MM.1S (cell line): ENCODE data around the gene EREG.

Source experiments
- DNase-seq: peaks from one replicate; pipeline ENCODE4 v3.0.0-alpha.2; 2015
- H2AFZ ChIP-seq: fragments of 300-600 bp; sonication (generic); 2 replicates; pipeline ENCODE4 v1.6.0; 2016; ENCODE audit warnings: antibody characterized with exemption, low read length
- H3F3A ChIP-seq: fragments of 300-600 bp; sonication (generic); 2 replicates; pipeline ENCODE4 v1.6.1; 2016; ENCODE audit warnings: mild to moderate bottlenecking, antibody characterized with exemption, low read length, moderate library complexity, mixed read lengths; ENCODE audit not compliant: insufficient read depth
- H3K27ac ChIP-seq: fragments of 300-600 bp; sonication (generic); 2 replicates; pipeline ENCODE4 v1.5.1; 2016; ENCODE audit warnings: mild to moderate bottlenecking, low read length
- H3K27me3 ChIP-seq: fragments of 300-600 bp; sonication (generic); replicated peaks from 2 replicates; pipeline ENCODE4 v1.6.0; 2016; ENCODE audit warnings: low read length; ENCODE audit not compliant: insufficient read depth
- H3K36me3 ChIP-seq: fragments of 300-600 bp; sonication (generic); replicated peaks from 2 replicates; pipeline ENCODE4 v1.6.1; 2016; ENCODE audit warnings: mild to moderate bottlenecking, low read length, mixed read lengths; ENCODE audit not compliant: insufficient read depth
- H3K4me1 ChIP-seq: fragments of 300-600 bp; sonication (generic); 2 replicates; pipeline ENCODE4 v1.6.1; 2016; ENCODE audit warnings: low read length, mixed read lengths
- H3K4me2 ChIP-seq: fragments of 300-600 bp; sonication (generic); 2 replicates; pipeline ENCODE4 v1.6.0; 2016; ENCODE audit warnings: low read depth, low read length
- H3K4me3 ChIP-seq: fragments of 300-600 bp; sonication (generic); 2 replicates; pipeline ENCODE4 v1.5.1; 2016; ENCODE audit warnings: low read length, mixed read lengths
- H3K79me2 ChIP-seq: fragments of 300-600 bp; sonication (generic); 2 replicates; pipeline ENCODE4 v1.6.1; 2016; ENCODE audit warnings: mixed run types, low read length, mixed read lengths
- H3K9ac ChIP-seq: fragments of 300-600 bp; sonication (generic); 2 replicates; pipeline ENCODE4 v1.6.1; 2016; ENCODE audit warnings: low read length, mixed read lengths
- H3K9me2 ChIP-seq: fragments of 300-600 bp; sonication (generic); replicated peaks from 2 replicates; pipeline ENCODE4 v1.6.1; 2016; ENCODE audit warnings: mild to moderate bottlenecking, low read length, mixed read lengths; ENCODE audit not compliant: insufficient read depth
- H3K9me3 ChIP-seq: fragments of 300-600 bp; sonication (generic); replicated peaks from 2 replicates; pipeline ENCODE4 v1.6.1; 2016; ENCODE audit warnings: mild to moderate bottlenecking, low read length, mixed read lengths; ENCODE audit not compliant: insufficient read depth
- H4K20me1 ChIP-seq: fragments of 300-600 bp; sonication (generic); 2 replicates; pipeline ENCODE4 v1.6.1; 2016; ENCODE audit warnings: mild to moderate bottlenecking, low read length, moderate library complexity, mixed read lengths; ENCODE audit not compliant: insufficient read depth
- CTCF ChIP-seq: fragments of 300-600 bp; sonication (generic); IDR thresholded peaks from 2 replicates; pipeline ENCODE4 v1.5.1; 2016; ENCODE audit warnings: antibody characterized with exemption, low read length, mixed read lengths
- EZH2 ChIP-seq: fragments of 300-600 bp; sonication (generic); optimal IDR thresholded peaks from 2 replicates; pipeline ENCODE3; 2017; ENCODE audit warnings: low read depth, mild to moderate bottlenecking, antibody characterized with exemption, low read length, mixed read lengths
- EZH2phosphoT487 ChIP-seq: fragments of 300-600 bp; sonication (generic); IDR thresholded peaks from 2 replicates; pipeline ENCODE4 v1.6.1; 2018; ENCODE audit warnings: antibody characterized with exemption, low read length

EREG gene

GRCh38 chr4:74364652-74365491, at the start of gene EREG:
TSS of gene EREG (plus strand) at chr4:74365145. CDS start at chr4:74365309, 164 bp downstream.
- Histone ChIP-seq H3K27ac (no peak within 1 kb of the TSS; the same call in 1 of the 2 replicates), H4K20me1 (no peaks in the 10 kb centered on the region), H3F3A (peaks cover 6% of the 10 kb centered on the region; the same call in 1 of the 2 replicates), H3K9ac (no peak within 1 kb of the TSS), H3K9me3 (no peaks in the 10 kb centered on the region), H2AFZ (no peak within 1 kb of the TSS), H3K4me2 (peak within 1 kb of the TSS; percentile 49; the same call in 1 of the 2 replicates), H3K9me2 (no peaks in the 10 kb centered on the region), H3K27me3 (no peaks in the 10 kb centered on the region), H3K4me3 (no peak within 1 kb of the TSS), H3K36me3 (no peaks in the 10 kb centered on the region), H3K79me2 (no peaks in the 10 kb centered on the region), H3K4me1 (peaks cover 23% of the 10 kb centered on the region)
- DNase-seq = no peak
- no peak for TF ChIP-seq EZH2phosphoT487
- no peak for TF ChIP-seq CTCF
- TF ChIP-seq EZH2 = no peak

- H3K4me1 ChIP-seq = peaks cover 6% of the 10 kb centered on the region
- H4K20me1 ChIP-seq = no peaks in the 10 kb centered on the region
- no peaks in the 10 kb centered on the region for H3K9me3 ChIP-seq
- no peak overlapping the region for H2AFZ ChIP-seq
- H3K79me2 ChIP-seq = no peaks in the 10 kb centered on the region
- H3K4me3 ChIP-seq = no peak overlapping the region
- no peak overlapping the region for H3K9ac ChIP-seq
- no peak for TF ChIP-seq EZH2
- TF ChIP-seq CTCF = no peak
- no peak for TF ChIP-seq EZH2phosphoT487
- no peaks in the 10 kb centered on the region for H3K36me3 ChIP-seq
- H3K27ac ChIP-seq = no peak overlapping the region
- DNase-seq = no peak
- no peak overlapping the region for H3K4me2 ChIP-seq
- no peaks in the 10 kb centered on the region for H3K27me3 ChIP-seq
- H3K9me2 ChIP-seq = no peaks in the 10 kb centered on the region
- H3F3A ChIP-seq = no peaks in the 10 kb centered on the region
These were observed 49.6 kb upstream of the EREG start for GRCh38 chr4:74315376-74315775.

GRCh38 chr4:74316397-74316796, 48.5 kb upstream of the EREG start:
- peaks cover 9% of the 10 kb centered on the region for H3K4me1 ChIP-seq
- H3K27me3 ChIP-seq = no peaks in the 10 kb centered on the region
- no peak for TF ChIP-seq CTCF
- H3K9me2 ChIP-seq = no peaks in the 10 kb centered on the region
- no peak overlapping the region for H2AFZ ChIP-seq
- no peaks in the 10 kb centered on the region for H3K79me2 ChIP-seq
- no peaks in the 10 kb centered on the region for H3K9me3 ChIP-seq
- H3K4me3 ChIP-seq = no peak overlapping the region
- H3K27ac ChIP-seq = no peak overlapping the region
- H3K9ac ChIP-seq = no peak overlapping the region
- no peaks in the 10 kb centered on the region for H3K36me3 ChIP-seq
- no peak overlapping the region for H3K4me2 ChIP-seq
- no peaks in the 10 kb centered on the region for H4K20me1 ChIP-seq
- H3F3A ChIP-seq = no peaks in the 10 kb centered on the region
- no peak for DNase-seq
